HCT116 (cell line): ENCODE data around the gene USP7.

Experiments used
- CEBPB ChIP-seq: IDR thresholded peaks from 2 replicates; pipeline ENCODE4 v1.6.1; 2012; ENCODE audit warnings: low read depth
- POLR2A ChIP-seq: IDR thresholded peaks from 2 replicates; pipeline ENCODE4 v1.7.0; 2011; ENCODE audit warnings: borderline replicate concordance; ENCODE audit not compliant: insufficient read depth, insufficient read length; ENCODE audit errors: extremely low read depth
- POLR2AphosphoS5 ChIP-seq: IDR thresholded peaks from 2 replicates; pipeline ENCODE4 v1.6.1; 2011; ENCODE audit warnings: mild to moderate bottlenecking, low read depth, low read length, moderate library complexity
- RAD21 ChIP-seq: IDR thresholded peaks from 2 replicates; pipeline ENCODE4 v1.6.1; 2012; ENCODE audit warnings: low read depth, mild to moderate bottlenecking
- SP1 ChIP-seq: IDR thresholded peaks from 2 replicates; pipeline ENCODE4 v1.6.1; 2012; ENCODE audit warnings: low read depth
- TCF7L2 ChIP-seq: IDR thresholded peaks from 2 replicates; pipeline ENCODE4 v1.7.0; 2011; ENCODE audit warnings: borderline replicate concordance, inconsistent platforms; ENCODE audit not compliant: insufficient read depth, insufficient read length; ENCODE audit errors: extremely low read depth
- TF ChIP-seq, protein P1 (sequence below), 3 experiments: fragments of 200-600 bp in 1 of 3; sonication (generic) in 1 of 3; IDR thresholded peaks in 2 of 3; conservative IDR thresholded peaks in 1 of 3; 2 replicates each; pipeline ENCODE4 v1.5.1; 2012 to 2017; ENCODE audit warnings: low read depth in 2 of 3, low read length in 2 of 3, antibody characterized with exemption in 1 of 3, borderline replicate concordance in 1 of 3, control low read depth in 1 of 3, mild to moderate bottlenecking in 1 of 3, mixed read lengths in 1 of 3, mixed run types in 1 of 3, moderate library complexity in 1 of 3; ENCODE audit not compliant: insufficient read depth in 1 of 3
- TF ChIP-seq, protein P2 (sequence below): IDR thresholded peaks from 2 replicates; pipeline ENCODE4 v1.6.1; 2012; ENCODE audit warnings: low read depth

DNA sequence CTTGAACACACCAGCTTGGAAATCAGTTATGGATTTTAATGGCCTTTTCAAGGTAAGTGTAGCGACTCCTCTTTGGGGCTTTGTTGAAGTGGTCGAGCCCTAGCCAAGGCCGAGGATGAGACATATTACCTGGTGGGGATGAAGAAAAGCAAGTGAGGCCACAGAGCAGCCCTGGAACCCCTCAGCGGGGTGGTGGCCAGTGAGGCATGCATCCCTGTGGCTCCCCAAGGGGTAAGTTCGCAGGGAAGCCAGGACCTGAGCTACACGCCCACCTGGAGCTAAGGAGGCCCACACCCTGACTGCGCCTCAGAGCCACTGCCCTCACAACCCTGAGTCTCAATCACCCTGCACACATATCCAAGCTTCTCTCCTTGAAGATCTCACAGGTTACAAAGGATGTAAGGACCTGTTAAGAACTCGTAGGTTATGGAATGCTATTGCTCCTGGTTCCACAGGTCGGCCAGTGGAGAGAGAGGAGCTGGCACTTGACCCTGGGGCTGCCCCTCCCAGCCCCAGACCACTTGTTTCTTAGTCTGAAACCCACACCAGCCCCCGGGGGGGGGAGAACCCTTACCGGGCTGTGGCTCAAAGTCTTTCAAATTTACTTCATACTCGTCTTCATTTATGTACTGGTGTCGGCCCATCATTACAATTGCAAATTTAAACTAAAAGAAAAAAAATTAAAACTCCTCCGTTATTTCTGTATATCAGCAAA, 69.6 kb downstream of the USP7 start:
- TF ChIP-seq SP1 (no peak), POLR2AphosphoS5 (no peak), POLR2A (no peak), RAD21 (no peak), CEBPB (no peak), TCF7L2 (no peak)
- TF ChIP-seq, protein P1, sequence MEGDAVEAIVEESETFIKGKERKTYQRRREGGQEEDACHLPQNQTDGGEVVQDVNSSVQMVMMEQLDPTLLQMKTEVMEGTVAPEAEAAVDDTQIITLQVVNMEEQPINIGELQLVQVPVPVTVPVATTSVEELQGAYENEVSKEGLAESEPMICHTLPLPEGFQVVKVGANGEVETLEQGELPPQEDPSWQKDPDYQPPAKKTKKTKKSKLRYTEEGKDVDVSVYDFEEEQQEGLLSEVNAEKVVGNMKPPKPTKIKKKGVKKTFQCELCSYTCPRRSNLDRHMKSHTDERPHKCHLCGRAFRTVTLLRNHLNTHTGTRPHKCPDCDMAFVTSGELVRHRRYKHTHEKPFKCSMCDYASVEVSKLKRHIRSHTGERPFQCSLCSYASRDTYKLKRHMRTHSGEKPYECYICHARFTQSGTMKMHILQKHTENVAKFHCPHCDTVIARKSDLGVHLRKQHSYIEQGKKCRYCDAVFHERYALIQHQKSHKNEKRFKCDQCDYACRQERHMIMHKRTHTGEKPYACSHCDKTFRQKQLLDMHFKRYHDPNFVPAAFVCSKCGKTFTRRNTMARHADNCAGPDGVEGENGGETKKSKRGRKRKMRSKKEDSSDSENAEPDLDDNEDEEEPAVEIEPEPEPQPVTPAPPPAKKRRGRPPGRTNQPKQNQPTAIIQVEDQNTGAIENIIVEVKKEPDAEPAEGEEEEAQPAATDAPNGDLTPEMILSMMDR (IDR thresholded peaks at IDR 0.05 in 2 of 3, conservative IDR thresholded peaks at IDR 0.05 in 1 of 3; ENCODE audit: borderline replicate concordance in 1 of 3, insufficient read depth in 1 of 3, low read depth in 2 of 3, low read length in 2 of 3), result no peak
- TF ChIP-seq, protein P2, sequence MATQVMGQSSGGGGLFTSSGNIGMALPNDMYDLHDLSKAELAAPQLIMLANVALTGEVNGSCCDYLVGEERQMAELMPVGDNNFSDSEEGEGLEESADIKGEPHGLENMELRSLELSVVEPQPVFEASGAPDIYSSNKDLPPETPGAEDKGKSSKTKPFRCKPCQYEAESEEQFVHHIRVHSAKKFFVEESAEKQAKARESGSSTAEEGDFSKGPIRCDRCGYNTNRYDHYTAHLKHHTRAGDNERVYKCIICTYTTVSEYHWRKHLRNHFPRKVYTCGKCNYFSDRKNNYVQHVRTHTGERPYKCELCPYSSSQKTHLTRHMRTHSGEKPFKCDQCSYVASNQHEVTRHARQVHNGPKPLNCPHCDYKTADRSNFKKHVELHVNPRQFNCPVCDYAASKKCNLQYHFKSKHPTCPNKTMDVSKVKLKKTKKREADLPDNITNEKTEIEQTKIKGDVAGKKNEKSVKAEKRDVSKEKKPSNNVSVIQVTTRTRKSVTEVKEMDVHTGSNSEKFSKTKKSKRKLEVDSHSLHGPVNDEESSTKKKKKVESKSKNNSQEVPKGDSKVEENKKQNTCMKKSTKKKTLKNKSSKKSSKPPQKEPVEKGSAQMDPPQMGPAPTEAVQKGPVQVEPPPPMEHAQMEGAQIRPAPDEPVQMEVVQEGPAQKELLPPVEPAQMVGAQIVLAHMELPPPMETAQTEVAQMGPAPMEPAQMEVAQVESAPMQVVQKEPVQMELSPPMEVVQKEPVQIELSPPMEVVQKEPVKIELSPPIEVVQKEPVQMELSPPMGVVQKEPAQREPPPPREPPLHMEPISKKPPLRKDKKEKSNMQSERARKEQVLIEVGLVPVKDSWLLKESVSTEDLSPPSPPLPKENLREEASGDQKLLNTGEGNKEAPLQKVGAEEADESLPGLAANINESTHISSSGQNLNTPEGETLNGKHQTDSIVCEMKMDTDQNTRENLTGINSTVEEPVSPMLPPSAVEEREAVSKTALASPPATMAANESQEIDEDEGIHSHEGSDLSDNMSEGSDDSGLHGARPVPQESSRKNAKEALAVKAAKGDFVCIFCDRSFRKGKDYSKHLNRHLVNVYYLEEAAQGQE, result no peak
